Measurements from ENCODE around the gene NXNL2. TPM values are rescaled to one million over a fixed set of nuclear protein-coding genes. Genes with fewer than 3 reads are reported as not detected.
A peak's percentile ranks its signal among the peaks of the same experiment; 100 is the strongest.

The NXNL2 gene
- total RNA-seq, 1 experiment from 2014 or later = 1.4 TPM

DNA sequence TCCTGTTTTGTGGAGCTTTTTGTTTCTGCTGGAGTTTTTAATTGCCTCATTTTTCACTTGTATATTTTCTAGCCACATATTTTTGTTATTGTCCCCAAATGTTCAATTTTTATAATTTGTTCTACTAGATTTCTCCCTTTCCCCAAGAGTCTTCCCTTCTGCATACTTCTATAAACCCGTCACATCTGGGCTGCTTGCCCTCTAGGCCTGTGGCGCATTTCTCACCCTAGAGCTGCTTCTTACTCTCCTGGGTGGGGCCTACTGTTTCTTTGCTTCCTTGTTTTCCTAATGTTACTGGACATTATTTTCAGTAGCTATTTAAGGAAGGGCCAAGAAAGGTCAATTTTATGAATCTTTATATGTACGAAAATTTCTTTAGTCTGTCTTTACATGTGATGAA lies 51.5 kb downstream of the NXNL2 start:
- DNase-seq = no peak
- no peaks in the 10 kb centered on the region for H3K27me3 Mint-ChIP-seq (ENCODE audit: unreplicated experiment)
- TF ChIP-seq CTCF (IDR thresholded peaks at IDR 0.05; ENCODE audit: unreplicated experiment) = no peak
- no peaks in the 10 kb centered on the region for H3K4me1 Mint-ChIP-seq (ENCODE audit: low read depth, unreplicated experiment)
- CTCF ChIA-PET = no interaction called here
- H3K27ac Mint-ChIP-seq (ENCODE audit: unreplicated experiment) = no peak overlapping the region
- no peaks in the 10 kb centered on the region for H3K9me3 Mint-ChIP-seq (ENCODE audit: low read depth, unreplicated experiment)
- no peak overlapping the region for H3K4me3 Mint-ChIP-seq (ENCODE audit: low read depth, unreplicated experiment)
- no peaks in the 10 kb centered on the region for H3K36me3 Mint-ChIP-seq (ENCODE audit: insufficient read depth, unreplicated experiment)
- intact Hi-C loops (cut with micrococcal nuclease; ENCODE audit: unreplicated experiment) = no loop called here
- no TSS peak for BruUV-seq (replicated peaks)

GRCh38 chr9:88587182-88587581 lies 52.2 kb downstream of the NXNL2 start:
- H3K27me3 Mint-ChIP-seq (ENCODE audit: unreplicated experiment) = no peaks in the 10 kb centered on the region
- H3K27ac Mint-ChIP-seq (ENCODE audit: unreplicated experiment) = no peak overlapping the region
- H3K36me3 Mint-ChIP-seq (ENCODE audit: insufficient read depth, unreplicated experiment) = no peaks in the 10 kb centered on the region
- H3K4me1 Mint-ChIP-seq (ENCODE audit: low read depth, unreplicated experiment) = no peaks in the 10 kb centered on the region
- DNase-seq = peak; percentile 49
- H3K9me3 Mint-ChIP-seq (ENCODE audit: low read depth, unreplicated experiment) = no peaks in the 10 kb centered on the region
- no TSS peak for BruUV-seq (replicated peaks)
- CTCF ChIA-PET = no interaction called here
- TF ChIP-seq CTCF (IDR thresholded peaks at IDR 0.05; ENCODE audit: unreplicated experiment) = no peak
- intact Hi-C loops (cut with micrococcal nuclease; ENCODE audit: unreplicated experiment) = no loop called here
- H3K4me3 Mint-ChIP-seq (ENCODE audit: low read depth, unreplicated experiment) = no peak overlapping the region

- intact Hi-C loops (cut with micrococcal nuclease; ENCODE audit: unreplicated experiment) = no loop called here
- Mint-ChIP-seq H3K4me3 (ENCODE audit: low read depth, unreplicated experiment) (no peak overlapping the region), H3K27me3 (ENCODE audit: unreplicated experiment) (no peaks in the 10 kb centered on the region), H3K9me3 (ENCODE audit: low read depth, unreplicated experiment) (no peaks in the 10 kb centered on the region), H3K27ac (ENCODE audit: unreplicated experiment) (no peak overlapping the region), H3K36me3 (ENCODE audit: insufficient read depth, unreplicated experiment) (no peaks in the 10 kb centered on the region), H3K4me1 (ENCODE audit: low read depth, unreplicated experiment) (no peaks in the 10 kb centered on the region)
- CTCF ChIA-PET = no interaction called here
- no peak for TF ChIP-seq CTCF (IDR thresholded peaks at IDR 0.05; ENCODE audit: unreplicated experiment)
- no peak for DNase-seq
- no TSS peak for BruUV-seq (replicated peaks)
Observed at GRCh38 chr9:88587885-88588649, 53.1 kb downstream of the NXNL2 start.

DNA sequence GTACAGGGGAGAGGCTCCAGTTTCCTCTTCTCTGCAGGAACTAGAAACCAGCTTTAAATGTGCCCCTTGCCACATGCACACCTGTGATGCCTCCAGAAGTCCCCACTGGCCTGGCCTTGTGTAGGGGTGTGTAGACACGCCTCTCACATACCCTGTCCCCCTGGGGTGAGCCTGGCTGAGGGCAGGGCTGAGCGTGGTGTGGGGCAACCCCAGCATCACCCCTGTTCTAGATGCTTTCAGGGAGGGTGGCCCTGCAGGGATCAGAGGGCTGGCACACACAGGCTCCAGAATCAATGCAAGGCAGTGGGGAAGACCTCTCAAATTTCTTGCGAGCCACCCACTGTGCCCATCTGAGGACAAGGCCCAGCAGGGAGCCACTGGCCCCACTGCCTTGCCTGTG lies 54.7 kb downstream of the NXNL2 start:
- Mint-ChIP-seq H3K27me3 (ENCODE audit: unreplicated experiment) (no peaks in the 10 kb centered on the region), H3K9me3 (ENCODE audit: low read depth, unreplicated experiment) (no peaks in the 10 kb centered on the region), H3K4me1 (ENCODE audit: low read depth, unreplicated experiment) (no peaks in the 10 kb centered on the region), H3K4me3 (ENCODE audit: low read depth, unreplicated experiment) (no peak overlapping the region), H3K27ac (ENCODE audit: unreplicated experiment) (no peak overlapping the region), H3K36me3 (ENCODE audit: insufficient read depth, unreplicated experiment) (no peaks in the 10 kb centered on the region)
- BruUV-seq (replicated peaks) = no TSS peak
- CTCF ChIA-PET = no interaction called here
- intact Hi-C loops (cut with micrococcal nuclease; ENCODE audit: unreplicated experiment) = loop anchor here (5.0 kb wide), 1 partner anchor 688 kb away; no protein-coding TSS in a partner anchor
- no peak for TF ChIP-seq CTCF (IDR thresholded peaks at IDR 0.05; ENCODE audit: unreplicated experiment)
- DNase-seq = no peak
